ENCODE data around the gene FAM234A. TPM values are rescaled to one million over a fixed set of nuclear protein-coding genes. Genes with fewer than 3 reads are reported as not detected.

FAM234A gene
- total RNA-seq, 1 donor from 2014 or later, result 72.3 TPM

DNA sequence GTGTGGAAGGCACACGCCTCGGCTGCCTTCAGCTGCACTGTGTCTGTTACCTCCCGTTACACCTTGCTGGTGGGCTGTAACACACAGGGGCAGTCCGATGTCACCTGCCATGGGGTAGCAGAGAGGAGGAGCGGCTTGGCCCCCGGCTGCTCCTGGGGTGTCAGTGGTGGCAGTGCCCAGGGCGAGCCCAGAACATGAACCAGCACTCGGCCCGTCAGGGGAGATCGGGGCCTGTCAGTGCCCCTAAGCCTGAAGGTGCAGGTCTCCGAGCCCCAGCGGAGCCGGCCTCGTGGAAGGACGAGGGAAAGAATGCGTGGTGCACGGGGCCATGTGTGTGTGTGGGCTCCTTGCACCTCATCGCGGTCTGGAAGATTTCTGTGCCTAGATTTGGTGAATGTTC, 25.7 kb downstream of the FAM234A start:
- Mint-ChIP-seq H3K4me3 (ENCODE audit: unreplicated experiment) (no peak overlapping the region), H3K27ac (ENCODE audit: unreplicated experiment) (no peak overlapping the region), H3K36me3 (ENCODE audit: low read depth, unreplicated experiment) (peaks cover 22% of the 10 kb centered on the region), H3K27me3 (ENCODE audit: unreplicated experiment) (no peaks in the 10 kb centered on the region), H3K4me1 (ENCODE audit: unreplicated experiment) (no peaks in the 10 kb centered on the region), H3K9me3 (ENCODE audit: unreplicated experiment) (no peaks in the 10 kb centered on the region)
- DNase-seq (ENCODE audit: low spot score), result no peak
- TF ChIP-seq CTCF (IDR thresholded peaks at IDR 0.05; ENCODE audit: unreplicated experiment), result no peak

GRCh38 chr16:261031-261691, 26.5 kb downstream of the FAM234A start:
- DNase-seq (ENCODE audit: low spot score), result no peak
- Mint-ChIP-seq H3K9me3 (ENCODE audit: unreplicated experiment) (no peaks in the 10 kb centered on the region), H3K4me3 (ENCODE audit: unreplicated experiment) (no peak overlapping the region), H3K27ac (ENCODE audit: unreplicated experiment) (no peak overlapping the region), H3K4me1 (ENCODE audit: unreplicated experiment) (no peaks in the 10 kb centered on the region), H3K27me3 (ENCODE audit: unreplicated experiment) (no peaks in the 10 kb centered on the region), H3K36me3 (ENCODE audit: low read depth, unreplicated experiment) (peaks cover 17% of the 10 kb centered on the region)
- no peak for TF ChIP-seq CTCF (IDR thresholded peaks at IDR 0.05; ENCODE audit: unreplicated experiment)

GRCh38 chr16:262121-262745, 27.6 kb downstream of the FAM234A start:
- TF ChIP-seq CTCF (IDR thresholded peaks at IDR 0.05; ENCODE audit: unreplicated experiment), result no peak
- peaks cover 17% of the 10 kb centered on the region for H3K36me3 Mint-ChIP-seq (ENCODE audit: low read depth, unreplicated experiment)
- no peak overlapping the region for H3K4me3 Mint-ChIP-seq (ENCODE audit: unreplicated experiment)
- no peaks in the 10 kb centered on the region for H3K4me1 Mint-ChIP-seq (ENCODE audit: unreplicated experiment)
- no peak overlapping the region for H3K27ac Mint-ChIP-seq (ENCODE audit: unreplicated experiment)
- peaks cover 2% of the 10 kb centered on the region for H3K27me3 Mint-ChIP-seq (ENCODE audit: unreplicated experiment)
- no peak for DNase-seq (ENCODE audit: low spot score)
- H3K9me3 Mint-ChIP-seq (ENCODE audit: unreplicated experiment), result no peaks in the 10 kb centered on the region

DNA sequence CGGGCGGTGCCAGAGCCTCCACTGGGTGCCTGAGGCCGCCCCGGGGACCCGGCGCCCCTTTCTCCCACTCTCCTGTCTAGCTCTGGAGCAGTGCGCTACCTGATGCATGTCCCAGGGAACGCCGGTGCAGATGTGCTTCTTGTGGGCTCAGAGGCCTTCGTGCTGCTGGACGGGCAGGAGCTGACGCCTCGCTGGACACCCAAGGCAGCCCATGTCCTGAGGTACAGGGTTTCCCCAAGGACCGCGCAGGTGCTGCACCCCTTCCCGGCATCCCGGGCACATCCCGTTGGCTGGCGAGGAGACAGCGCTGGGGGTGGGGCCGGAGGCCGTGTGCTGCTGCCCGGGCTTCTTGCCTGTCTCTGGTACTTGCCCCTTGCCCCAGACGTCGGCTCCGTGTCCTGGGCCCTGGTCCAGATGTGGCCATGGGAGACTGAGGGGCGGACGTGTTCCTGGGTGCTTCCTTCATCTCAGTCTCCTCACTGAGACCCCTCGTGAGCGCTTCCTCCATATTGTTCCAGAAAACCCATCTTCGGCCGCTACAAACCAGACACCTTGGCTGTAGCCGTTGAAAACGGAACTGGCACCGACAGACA, 28.7 kb downstream of the FAM234A start:
- no peak for TF ChIP-seq CTCF (IDR thresholded peaks at IDR 0.05; ENCODE audit: unreplicated experiment)
- Mint-ChIP-seq H3K4me3 (ENCODE audit: unreplicated experiment) (no peak overlapping the region), H3K9me3 (ENCODE audit: unreplicated experiment) (no peaks in the 10 kb centered on the region)

DNA sequence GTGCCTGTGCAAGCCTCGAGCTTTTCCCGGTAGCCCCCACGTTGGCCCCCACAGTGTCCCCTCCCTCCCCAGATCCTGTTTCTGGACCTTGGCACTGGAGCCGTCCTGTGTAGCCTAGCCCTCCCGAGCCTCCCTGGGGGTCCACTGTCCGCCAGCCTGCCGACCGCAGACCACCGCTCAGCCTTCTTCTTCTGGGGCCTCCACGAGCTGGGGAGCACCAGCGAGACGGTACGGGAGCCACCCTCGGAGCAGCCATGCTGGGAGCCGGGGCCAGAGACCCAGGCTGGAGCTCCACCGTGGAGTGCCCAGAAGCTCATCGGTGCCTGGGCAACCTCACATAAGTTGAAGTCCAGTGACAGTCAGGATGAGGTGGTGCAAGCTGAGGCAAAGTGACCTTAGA, 29.3 kb downstream of the FAM234A start:
- peaks cover 4% of the 10 kb centered on the region for H3K27me3 Mint-ChIP-seq (ENCODE audit: unreplicated experiment)
- peaks cover 20% of the 10 kb centered on the region for H3K36me3 Mint-ChIP-seq (ENCODE audit: low read depth, unreplicated experiment)
- TF ChIP-seq CTCF (IDR thresholded peaks at IDR 0.05; ENCODE audit: unreplicated experiment), result no peak
- H3K9me3 Mint-ChIP-seq (ENCODE audit: unreplicated experiment), result no peaks in the 10 kb centered on the region
- no peak for DNase-seq (ENCODE audit: low spot score)
- H3K4me3 Mint-ChIP-seq (ENCODE audit: unreplicated experiment), result no peak overlapping the region
- H3K4me1 Mint-ChIP-seq (ENCODE audit: unreplicated experiment), result no peaks in the 10 kb centered on the region
- H3K27ac Mint-ChIP-seq (ENCODE audit: unreplicated experiment), result no peak overlapping the region

More for the DNA sequence above, 28.7 kb downstream of the FAM234A start:
- no peak overlapping the region for H3K27ac Mint-ChIP-seq (ENCODE audit: unreplicated experiment)
- no peaks in the 10 kb centered on the region for H3K4me1 Mint-ChIP-seq (ENCODE audit: unreplicated experiment)
- H3K27me3 Mint-ChIP-seq (ENCODE audit: unreplicated experiment), result peaks cover 4% of the 10 kb centered on the region
- peaks cover 20% of the 10 kb centered on the region for H3K36me3 Mint-ChIP-seq (ENCODE audit: low read depth, unreplicated experiment)
- no peak for DNase-seq (ENCODE audit: low spot score)
